CD4-positive, alpha-beta T cell (primary cell): ENCODE results near the gene FXYD3. TPM values are rescaled to one million over a fixed set of nuclear protein-coding genes. Genes with fewer than 3 reads are reported as not detected.

Experiments
- ATAC-seq: fragments of 200-7000 bp; cut with Tn5 transposase; one replicate; pipeline ENCODE4 v1.10.0; 2022; ENCODE audit warnings: mild to moderate bottlenecking; ENCODE audit not compliant: poor library complexity
- CTCF ChIA-PET: fragments of 350-600 bp; sonication (Branson Sonifier 250); formaldehyde crosslinking; loops from one replicate; lab custom pipeline; 2021; ENCODE audit warnings: antibody characterized with exemption, inconsistent platforms; lab: Charles Lee
- POLR2A ChIA-PET: fragments of 350-600 bp; sonication (Branson Sonifier 250); formaldehyde crosslinking; loops from one replicate; lab custom pipeline; 2021; ENCODE audit warnings: antibody characterized with exemption, inconsistent platforms; lab: Charles Lee
- DNase-seq, 14 experiments: peaks; one replicate each; pipeline ENCODE4 v3.0.0-alpha.2; 2013 to 2020; ENCODE audit warnings: mixed read lengths in 2 of 14
- H3K27ac ChIP-seq, 2 donors: one replicate each; pipeline versions ENCODE4 v1.5.1 to v1.7.0; 2013; ENCODE audit warnings: low read length in 2 of 2, low read depth in 1 of 2, mild to moderate bottlenecking in 1 of 2
- H3K27me3 ChIP-seq, 2 experiments: 1 replicate in 1 of 2; 2 replicates in 1 of 2; pipeline versions ENCODE4 v1.6.1 to v1.7.0; 2013; ENCODE audit warnings: low read length in 2 of 2, control low read depth in 1 of 2, mild to moderate bottlenecking in 1 of 2, moderate library complexity in 1 of 2; ENCODE audit not compliant: insufficient read depth in 2 of 2, control insufficient read depth in 1 of 2
- H3K36me3 ChIP-seq: one replicate; pipeline ENCODE4 v1.6.1; 2013; ENCODE audit warnings: low read length, control low read depth; ENCODE audit not compliant: insufficient read depth
- H3K4me1 ChIP-seq: one replicate; pipeline ENCODE4 v1.6.1; 2013; ENCODE audit warnings: low read length, control low read depth; ENCODE audit not compliant: insufficient read depth
- H3K4me3 ChIP-seq: one replicate; pipeline ENCODE4 v1.5.1; 2013; ENCODE audit warnings: mild to moderate bottlenecking, low read length, moderate library complexity
- H3K9me3 ChIP-seq, 2 experiments: 1 replicate in 1 of 2; 2 replicates in 1 of 2; pipeline versions ENCODE4 v1.6.1 to v1.7.0; 2013; ENCODE audit warnings: low read length in 2 of 2, mild to moderate bottlenecking in 2 of 2, control low read depth in 1 of 2, moderate library complexity in 1 of 2; ENCODE audit not compliant: control insufficient read depth in 1 of 2, insufficient read depth in 1 of 2
- H3K27ac Mint-ChIP-seq: one replicate; pipeline ENCODE4 v1.8.0; 2020; ENCODE audit warnings: mixed read lengths
- H3K27me3 Mint-ChIP-seq: one replicate; pipeline ENCODE4 v1.8.0; 2021; ENCODE audit warnings: mixed read lengths
- H3K36me3 Mint-ChIP-seq: one replicate; pipeline ENCODE4 v1.8.0; 2021; ENCODE audit warnings: low read depth, mixed read lengths
- H3K4me1 Mint-ChIP-seq: one replicate; pipeline ENCODE4 v1.8.0; 2021; ENCODE audit warnings: low read depth, mixed read lengths
- H3K4me3 Mint-ChIP-seq: one replicate; pipeline ENCODE4 v1.8.0; 2020; ENCODE audit warnings: mild to moderate bottlenecking, mixed read lengths
- H3K9me3 Mint-ChIP-seq: one replicate; pipeline ENCODE4 v1.8.0; 2020; ENCODE audit warnings: mixed read lengths
- intact Hi-C, 2 experiments: fragments of 100-400 bp; cut with DNase I in 1 of 2; cut with micrococcal nuclease in 1 of 2; formaldehyde crosslinking; loops; one replicate each; pipeline versions ENCODE4 v1.15.1 to v1.9.0; 2023 to 2025; cut with DNase I, micrococcal nuclease
- total RNA-seq, 174 experiments: library from RNA in 2 of 174; stranded (reverse) in 2 of 174; gene quantifications; one replicate each; pipeline ENCODE4 v1.2.3 and lab custom pipeline; 2021 to 2026
- TF ChIP-seq, protein P1 (sequence below): fragments of 200-600 bp; IDR thresholded peaks from one replicate; pipeline ENCODE4 v1.8.0; 2022; ENCODE audit warnings: antibody characterized with exemption, mild to moderate bottlenecking

The FXYD3 gene
- total RNA-seq, 2 experiments from 2014 or later = not detected

GRCh38 chr19:35104361-35104760, 11.3 kb upstream of the FXYD3 start:
- no peaks in the 10 kb centered on the region for H3K4me1 Mint-ChIP-seq

GRCh38 chr19:35105047-35105410, 10.6 kb upstream of the FXYD3 start:
- peaks cover 0 to 15% of the 10 kb centered on the region in 2 experiments for H3K9me3 ChIP-seq
- no peak overlapping the region for H3K27ac ChIP-seq
- H3K4me3 ChIP-seq = no peak overlapping the region
- Mint-ChIP-seq H3K9me3 (no peaks in the 10 kb centered on the region), H3K4me3 (no peak overlapping the region), H3K36me3 (no peaks in the 10 kb centered on the region), H3K27me3 (no peaks in the 10 kb centered on the region), H3K4me1 (no peaks in the 10 kb centered on the region), H3K27ac (no peak overlapping the region)
- no peaks in the 10 kb centered on the region for H3K4me1 ChIP-seq
- no peaks in the 10 kb centered on the region for H3K36me3 ChIP-seq
- no peak for DNase-seq
- intact Hi-C loops = no loop called here
- ChIA-PET CTCF (no interaction called here), POLR2A (no interaction called here)
- TF ChIP-seq, protein P1, sequence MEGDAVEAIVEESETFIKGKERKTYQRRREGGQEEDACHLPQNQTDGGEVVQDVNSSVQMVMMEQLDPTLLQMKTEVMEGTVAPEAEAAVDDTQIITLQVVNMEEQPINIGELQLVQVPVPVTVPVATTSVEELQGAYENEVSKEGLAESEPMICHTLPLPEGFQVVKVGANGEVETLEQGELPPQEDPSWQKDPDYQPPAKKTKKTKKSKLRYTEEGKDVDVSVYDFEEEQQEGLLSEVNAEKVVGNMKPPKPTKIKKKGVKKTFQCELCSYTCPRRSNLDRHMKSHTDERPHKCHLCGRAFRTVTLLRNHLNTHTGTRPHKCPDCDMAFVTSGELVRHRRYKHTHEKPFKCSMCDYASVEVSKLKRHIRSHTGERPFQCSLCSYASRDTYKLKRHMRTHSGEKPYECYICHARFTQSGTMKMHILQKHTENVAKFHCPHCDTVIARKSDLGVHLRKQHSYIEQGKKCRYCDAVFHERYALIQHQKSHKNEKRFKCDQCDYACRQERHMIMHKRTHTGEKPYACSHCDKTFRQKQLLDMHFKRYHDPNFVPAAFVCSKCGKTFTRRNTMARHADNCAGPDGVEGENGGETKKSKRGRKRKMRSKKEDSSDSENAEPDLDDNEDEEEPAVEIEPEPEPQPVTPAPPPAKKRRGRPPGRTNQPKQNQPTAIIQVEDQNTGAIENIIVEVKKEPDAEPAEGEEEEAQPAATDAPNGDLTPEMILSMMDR = no peak
- no peak for ATAC-seq
- peaks cover 0 to 2% of the 10 kb centered on the region in 2 experiments for H3K27me3 ChIP-seq

More at GRCh38 chr19:35104361-35104760, 11.3 kb upstream of the FXYD3 start:
- no peak overlapping the region for H3K4me3 Mint-ChIP-seq
- H3K9me3 ChIP-seq = peaks cover 0 to 15% of the 10 kb centered on the region in 2 experiments
- no peaks in the 10 kb centered on the region for H3K27me3 Mint-ChIP-seq
- no peaks in the 10 kb centered on the region for H3K4me1 ChIP-seq
- TF ChIP-seq, protein P1 = no peak
- no peaks in the 10 kb centered on the region for H3K36me3 ChIP-seq
- H3K27me3 ChIP-seq = no peaks in the 10 kb centered on the region
- ATAC-seq (no peak), DNase-seq (no peak)
- no peaks in the 10 kb centered on the region for H3K9me3 Mint-ChIP-seq
- H3K36me3 Mint-ChIP-seq = no peaks in the 10 kb centered on the region
- CTCF ChIA-PET = no interaction called here
- H3K27ac ChIP-seq = no peak overlapping the region
- no peak overlapping the region for H3K27ac Mint-ChIP-seq
- intact Hi-C loops = no loop called here
- POLR2A ChIA-PET = no interaction called here
- no peak overlapping the region for H3K4me3 ChIP-seq

- CTCF ChIA-PET = no interaction called here
- no peaks in the 10 kb centered on the region for H3K4me1 Mint-ChIP-seq
- ATAC-seq = no peak
Measured at GRCh38 chr19:35105411-35106290, 10.0 kb upstream of the FXYD3 start.

More at GRCh38 chr19:35105411-35106290, 10.0 kb upstream of the FXYD3 start:
- Histone ChIP-seq H3K4me3 (no peak overlapping the region), H3K9me3 (peaks cover 0 to 15% of the 10 kb centered on the region in 2 experiments), H3K36me3 (no peaks in the 10 kb centered on the region), H3K27ac (no peak overlapping the region), H3K4me1 (no peaks in the 10 kb centered on the region), H3K27me3 (peaks cover 0 to 2% of the 10 kb centered on the region in 2 experiments)
- Mint-ChIP-seq H3K36me3 (no peaks in the 10 kb centered on the region), H3K4me3 (no peak overlapping the region), H3K9me3 (no peaks in the 10 kb centered on the region), H3K27me3 (no peaks in the 10 kb centered on the region), H3K27ac (no peak overlapping the region)
- POLR2A ChIA-PET = no interaction called here
- no peak for DNase-seq
- intact Hi-C loops = no loop called here
- TF ChIP-seq, protein P1 = no peak
